SK-N-SH (cell line): ENCODE results near the gene FOXP1.

Experiments used
- CHD2 ChIP-seq: fragments of 150-350 bp; IDR thresholded peaks from 2 replicates; pipeline ENCODE4 v1.6.1; 2018; ENCODE audit warnings: low read length; ENCODE audit not compliant: partially characterized antibody
- FOXM1 ChIP-seq: IDR thresholded peaks from 2 replicates; pipeline ENCODE4 v1.4.0; 2012; ENCODE audit warnings: low read depth, mild to moderate bottlenecking
- JUND ChIP-seq: IDR thresholded peaks from 2 replicates; pipeline ENCODE4 v1.4.0; 2012
- POLR2AphosphoS5 ChIP-seq: IDR thresholded peaks from 2 replicates; pipeline ENCODE4 v1.6.1; 2012; ENCODE audit warnings: low read depth, low read length
- RAD21 ChIP-seq: IDR thresholded peaks from 2 replicates; pipeline ENCODE4 v1.6.1; 2012; ENCODE audit warnings: mild to moderate bottlenecking, low read length
- RCOR1 ChIP-seq: fragments of 150-350 bp; IDR thresholded peaks from 2 replicates; pipeline ENCODE4 v1.6.1; 2017; ENCODE audit warnings: antibody characterized with exemption, low read length
- RFX5 ChIP-seq: IDR thresholded peaks from 2 replicates; pipeline ENCODE4 v1.6.1; 2012; ENCODE audit warnings: mild to moderate bottlenecking, improper control_type of control experiment, low read length
- TAF1 ChIP-seq: IDR thresholded peaks from 2 replicates; pipeline ENCODE4 v1.6.1; 2012; ENCODE audit warnings: low read depth, mild to moderate bottlenecking, low read length, moderate library complexity, borderline replicate concordance
- YY1 ChIP-seq: IDR thresholded peaks from 2 replicates; pipeline ENCODE4 v1.4.0; 2012; ENCODE audit warnings: low read depth, mild to moderate bottlenecking
- TF ChIP-seq, protein P1 (sequence below): fragments of 200-600 bp; sonication (generic); IDR thresholded peaks from 2 replicates; pipeline ENCODE4 v1.6.1; 2017; ENCODE audit warnings: antibody characterized with exemption, mild to moderate bottlenecking, moderate library complexity
- TF ChIP-seq, protein P2 (sequence below): fragments of 150-350 bp; IDR thresholded peaks from 2 replicates; pipeline ENCODE4 v1.6.1; 2017; ENCODE audit warnings: antibody characterized with exemption, low read length, low read depth, borderline replicate concordance
- TF ChIP-seq, protein P3 (sequence below): IDR thresholded peaks from 2 replicates; pipeline ENCODE4 v1.4.0; 2012; ENCODE audit warnings: low read depth
- TF ChIP-seq, protein P4 (sequence below): IDR thresholded peaks from 2 replicates; pipeline ENCODE4 v1.6.1; 2012; ENCODE audit warnings: mild to moderate bottlenecking, low read depth, low read length, moderate library complexity
- TF ChIP-seq, protein P5 (sequence below): IDR thresholded peaks from 2 replicates; pipeline ENCODE4; 2012

DNA sequence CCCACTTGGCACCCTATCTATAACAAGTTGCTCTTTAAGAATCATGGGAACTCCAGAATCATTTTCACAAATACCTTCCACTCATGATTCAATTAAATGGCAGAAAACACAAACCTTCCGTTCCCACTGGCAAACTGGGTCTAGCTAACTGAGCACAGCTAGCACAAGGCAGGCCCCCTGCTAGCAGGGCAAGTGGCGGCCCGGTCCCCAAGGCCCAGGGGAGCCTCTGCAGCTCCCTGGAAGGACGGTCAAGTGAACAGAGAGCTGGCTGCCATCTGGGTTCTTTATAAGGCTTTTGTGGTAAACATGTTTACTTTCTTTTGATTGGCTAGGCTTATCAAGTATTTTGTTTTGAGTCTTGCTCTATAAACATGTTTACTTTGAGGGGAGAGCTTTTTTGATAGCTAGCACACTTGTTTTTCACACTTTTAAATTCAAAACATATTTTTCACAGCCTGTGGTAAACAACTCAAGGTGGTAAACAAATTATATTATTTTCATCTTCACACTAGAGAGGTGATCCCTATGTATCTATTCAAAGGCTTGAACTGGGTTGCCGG lies 81.4 kb downstream of the FOXP1 start:
- TF ChIP-seq TAF1: no peak
- no peak for TF ChIP-seq JUND
- no peak for TF ChIP-seq YY1
- TF ChIP-seq, protein P1, sequence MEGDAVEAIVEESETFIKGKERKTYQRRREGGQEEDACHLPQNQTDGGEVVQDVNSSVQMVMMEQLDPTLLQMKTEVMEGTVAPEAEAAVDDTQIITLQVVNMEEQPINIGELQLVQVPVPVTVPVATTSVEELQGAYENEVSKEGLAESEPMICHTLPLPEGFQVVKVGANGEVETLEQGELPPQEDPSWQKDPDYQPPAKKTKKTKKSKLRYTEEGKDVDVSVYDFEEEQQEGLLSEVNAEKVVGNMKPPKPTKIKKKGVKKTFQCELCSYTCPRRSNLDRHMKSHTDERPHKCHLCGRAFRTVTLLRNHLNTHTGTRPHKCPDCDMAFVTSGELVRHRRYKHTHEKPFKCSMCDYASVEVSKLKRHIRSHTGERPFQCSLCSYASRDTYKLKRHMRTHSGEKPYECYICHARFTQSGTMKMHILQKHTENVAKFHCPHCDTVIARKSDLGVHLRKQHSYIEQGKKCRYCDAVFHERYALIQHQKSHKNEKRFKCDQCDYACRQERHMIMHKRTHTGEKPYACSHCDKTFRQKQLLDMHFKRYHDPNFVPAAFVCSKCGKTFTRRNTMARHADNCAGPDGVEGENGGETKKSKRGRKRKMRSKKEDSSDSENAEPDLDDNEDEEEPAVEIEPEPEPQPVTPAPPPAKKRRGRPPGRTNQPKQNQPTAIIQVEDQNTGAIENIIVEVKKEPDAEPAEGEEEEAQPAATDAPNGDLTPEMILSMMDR: no peak
- TF ChIP-seq, protein P2, sequence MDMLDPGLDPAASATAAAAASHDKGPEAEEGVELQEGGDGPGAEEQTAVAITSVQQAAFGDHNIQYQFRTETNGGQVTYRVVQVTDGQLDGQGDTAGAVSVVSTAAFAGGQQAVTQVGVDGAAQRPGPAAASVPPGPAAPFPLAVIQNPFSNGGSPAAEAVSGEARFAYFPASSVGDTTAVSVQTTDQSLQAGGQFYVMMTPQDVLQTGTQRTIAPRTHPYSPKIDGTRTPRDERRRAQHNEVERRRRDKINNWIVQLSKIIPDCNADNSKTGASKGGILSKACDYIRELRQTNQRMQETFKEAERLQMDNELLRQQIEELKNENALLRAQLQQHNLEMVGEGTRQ: no peak
- no peak for TF ChIP-seq POLR2AphosphoS5
- TF ChIP-seq, protein P3, sequence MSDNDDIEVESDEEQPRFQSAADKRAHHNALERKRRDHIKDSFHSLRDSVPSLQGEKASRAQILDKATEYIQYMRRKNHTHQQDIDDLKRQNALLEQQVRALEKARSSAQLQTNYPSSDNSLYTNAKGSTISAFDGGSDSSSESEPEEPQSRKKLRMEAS: no peak
- no peak for TF ChIP-seq FOXM1
- TF ChIP-seq CHD2: no peak
- no peak for TF ChIP-seq RAD21
- TF ChIP-seq, protein P4, sequence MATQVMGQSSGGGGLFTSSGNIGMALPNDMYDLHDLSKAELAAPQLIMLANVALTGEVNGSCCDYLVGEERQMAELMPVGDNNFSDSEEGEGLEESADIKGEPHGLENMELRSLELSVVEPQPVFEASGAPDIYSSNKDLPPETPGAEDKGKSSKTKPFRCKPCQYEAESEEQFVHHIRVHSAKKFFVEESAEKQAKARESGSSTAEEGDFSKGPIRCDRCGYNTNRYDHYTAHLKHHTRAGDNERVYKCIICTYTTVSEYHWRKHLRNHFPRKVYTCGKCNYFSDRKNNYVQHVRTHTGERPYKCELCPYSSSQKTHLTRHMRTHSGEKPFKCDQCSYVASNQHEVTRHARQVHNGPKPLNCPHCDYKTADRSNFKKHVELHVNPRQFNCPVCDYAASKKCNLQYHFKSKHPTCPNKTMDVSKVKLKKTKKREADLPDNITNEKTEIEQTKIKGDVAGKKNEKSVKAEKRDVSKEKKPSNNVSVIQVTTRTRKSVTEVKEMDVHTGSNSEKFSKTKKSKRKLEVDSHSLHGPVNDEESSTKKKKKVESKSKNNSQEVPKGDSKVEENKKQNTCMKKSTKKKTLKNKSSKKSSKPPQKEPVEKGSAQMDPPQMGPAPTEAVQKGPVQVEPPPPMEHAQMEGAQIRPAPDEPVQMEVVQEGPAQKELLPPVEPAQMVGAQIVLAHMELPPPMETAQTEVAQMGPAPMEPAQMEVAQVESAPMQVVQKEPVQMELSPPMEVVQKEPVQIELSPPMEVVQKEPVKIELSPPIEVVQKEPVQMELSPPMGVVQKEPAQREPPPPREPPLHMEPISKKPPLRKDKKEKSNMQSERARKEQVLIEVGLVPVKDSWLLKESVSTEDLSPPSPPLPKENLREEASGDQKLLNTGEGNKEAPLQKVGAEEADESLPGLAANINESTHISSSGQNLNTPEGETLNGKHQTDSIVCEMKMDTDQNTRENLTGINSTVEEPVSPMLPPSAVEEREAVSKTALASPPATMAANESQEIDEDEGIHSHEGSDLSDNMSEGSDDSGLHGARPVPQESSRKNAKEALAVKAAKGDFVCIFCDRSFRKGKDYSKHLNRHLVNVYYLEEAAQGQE: no peak
- no peak for TF ChIP-seq RFX5
- TF ChIP-seq, protein P5, sequence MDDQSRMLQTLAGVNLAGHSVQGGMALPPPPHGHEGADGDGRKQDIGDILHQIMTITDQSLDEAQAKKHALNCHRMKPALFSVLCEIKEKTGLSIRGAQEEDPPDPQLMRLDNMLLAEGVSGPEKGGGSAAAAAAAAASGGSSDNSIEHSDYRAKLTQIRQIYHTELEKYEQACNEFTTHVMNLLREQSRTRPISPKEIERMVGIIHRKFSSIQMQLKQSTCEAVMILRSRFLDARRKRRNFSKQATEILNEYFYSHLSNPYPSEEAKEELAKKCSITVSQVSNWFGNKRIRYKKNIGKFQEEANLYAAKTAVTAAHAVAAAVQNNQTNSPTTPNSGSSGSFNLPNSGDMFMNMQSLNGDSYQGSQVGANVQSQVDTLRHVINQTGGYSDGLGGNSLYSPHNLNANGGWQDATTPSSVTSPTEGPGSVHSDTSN: no peak
- TF ChIP-seq RCOR1: no peak
